NK-92 treated with Interleukin-12 subunit alpha and Interleukin-12 subunit beta, amount 100 ng/mL, for 24 hours (cell line): Measurements from ENCODE around the gene DEK.
"Not testable (repeated sequence)": the region's sequence is repeated elsewhere in the genome, so short reads cannot be mapped to it uniquely, and the experiment has no call there.

Experiments used
- DNase-seq: peaks from one replicate; lab custom pipeline; 2025; lab: John Stamatoyannopoulos, UW

Gene DEK

GRCh38 chr6:18203786-18204185 lies 60.5 kb downstream of the DEK start:
- no peak for DNase-seq

GRCh38 chr6:18192026-18192425 lies 72.3 kb downstream of the DEK start:
- no peak for DNase-seq

DNA sequence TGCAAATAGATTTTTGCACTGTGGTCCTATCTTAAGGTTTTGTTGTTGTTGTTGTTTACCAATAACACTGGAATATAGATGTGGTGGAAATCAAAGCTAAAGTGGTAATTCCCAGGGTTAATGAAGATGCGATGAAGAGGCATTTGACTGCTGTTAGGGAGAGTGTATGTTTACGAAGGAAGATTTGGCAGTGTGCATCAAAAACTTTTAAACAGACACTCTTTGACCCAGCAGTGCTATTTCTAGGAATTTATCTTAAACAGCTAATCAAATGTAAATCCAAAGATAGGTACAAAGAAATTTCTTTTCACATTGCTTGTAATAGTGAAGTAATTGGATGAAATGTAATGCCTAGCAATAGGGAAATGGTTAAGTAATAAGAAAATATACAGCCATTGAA lies 75.1 kb downstream of the DEK start:
- no peak for DNase-seq

DNA sequence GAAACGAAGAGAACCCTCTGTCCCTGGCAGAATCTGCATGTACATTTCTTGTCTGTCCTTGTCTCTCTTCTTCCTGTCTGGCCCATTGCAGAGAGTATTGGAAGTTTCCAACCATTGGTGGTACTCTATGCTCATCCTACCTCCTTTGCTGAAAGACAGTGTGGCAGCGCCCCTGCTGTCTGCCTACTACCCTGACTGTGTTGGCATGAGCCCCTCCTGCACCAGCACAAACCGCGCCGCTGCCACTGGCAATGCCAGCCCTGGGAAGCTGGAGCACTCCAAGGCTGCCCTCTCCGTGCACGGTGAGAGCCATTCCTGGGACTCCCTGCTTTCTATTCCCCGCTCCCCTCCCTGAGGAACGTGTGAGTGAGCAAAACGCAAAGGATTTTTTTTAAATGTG lies 76.6 kb downstream of the DEK start:
- no peak for DNase-seq

DNA sequence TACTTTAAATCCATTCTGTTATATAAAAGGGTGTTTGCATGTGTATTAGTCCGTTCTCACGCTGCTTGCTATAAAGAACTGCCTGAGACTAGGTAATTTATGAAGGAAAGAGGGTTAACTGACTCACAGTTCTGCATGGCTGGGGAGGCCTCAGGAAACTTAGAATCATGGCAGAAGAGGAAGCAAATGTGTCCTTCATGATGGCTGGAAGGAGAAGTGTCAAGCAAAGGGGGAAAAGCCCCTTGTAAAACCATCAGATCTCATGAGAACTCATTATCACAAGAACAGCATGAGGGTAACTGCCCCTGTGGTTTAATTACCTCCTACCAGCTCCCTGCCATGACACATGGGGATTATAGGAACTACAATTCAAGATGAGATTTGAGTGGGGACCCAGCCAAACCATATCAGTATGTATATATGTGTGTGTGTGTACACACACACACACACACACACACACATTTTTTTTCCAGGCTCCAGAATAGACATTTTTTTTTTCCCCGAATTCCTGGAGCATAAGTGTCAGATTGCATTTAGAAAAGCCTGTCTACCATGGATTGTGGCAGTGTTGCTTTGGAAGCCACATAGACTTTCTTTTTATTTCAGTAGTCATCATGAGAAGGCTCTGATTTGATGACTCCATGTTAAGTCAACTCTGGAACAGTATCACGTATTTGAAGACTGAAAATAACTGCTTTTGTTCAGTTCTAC lies 77.6 kb downstream of the DEK start:
- no peak for DNase-seq

DNA sequence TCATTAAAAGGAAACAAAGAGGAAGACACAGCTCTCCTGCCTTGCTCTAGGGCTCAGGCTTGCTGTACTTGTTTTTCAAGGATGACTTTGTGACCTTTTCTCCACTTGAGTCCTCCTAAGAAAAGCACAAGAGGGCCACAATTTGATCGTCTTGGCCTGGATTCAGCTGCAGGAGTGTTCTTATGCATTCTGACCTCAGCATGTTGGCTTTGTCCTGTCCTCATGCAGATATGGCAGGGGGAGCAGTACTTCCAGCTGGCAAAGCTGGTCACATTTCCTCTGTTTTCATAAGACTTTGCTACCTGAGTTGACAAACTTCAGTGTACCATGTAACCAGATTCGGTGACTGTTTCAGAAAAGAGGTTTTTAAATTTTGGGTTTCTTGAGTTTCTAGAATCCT lies 78.3 kb downstream of the DEK start:
- no peak for DNase-seq

DNA sequence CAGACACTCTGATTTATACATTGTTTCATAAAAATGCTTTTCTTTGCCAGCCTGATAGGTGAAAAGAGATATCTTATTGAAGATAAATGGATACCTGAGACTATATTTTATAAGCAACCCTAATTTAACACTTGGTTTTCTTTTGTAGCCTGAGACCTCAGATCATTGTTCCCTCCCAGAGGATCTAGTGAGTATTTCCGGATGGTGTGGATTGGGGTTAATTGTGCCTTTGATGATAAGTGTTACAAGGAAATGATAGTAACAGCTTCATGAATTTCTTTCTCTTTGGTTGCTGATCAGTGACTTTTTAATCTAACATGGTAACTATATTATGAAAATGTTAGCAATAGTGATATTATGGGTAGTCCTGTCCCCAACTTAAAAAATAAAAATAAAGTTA lies 78.7 kb downstream of the DEK start:
- no peak for DNase-seq

GRCh38 chr6:18183766-18184165 lies 80.6 kb downstream of the DEK start:
- DNase-seq: no peak

GRCh38 chr6:18182568-18182967 lies 81.8 kb downstream of the DEK start:
- DNase-seq: no peak

GRCh38 chr6:18179770-18180356 lies 84.5 kb downstream of the DEK start:
- DNase-seq: no peak

DNA sequence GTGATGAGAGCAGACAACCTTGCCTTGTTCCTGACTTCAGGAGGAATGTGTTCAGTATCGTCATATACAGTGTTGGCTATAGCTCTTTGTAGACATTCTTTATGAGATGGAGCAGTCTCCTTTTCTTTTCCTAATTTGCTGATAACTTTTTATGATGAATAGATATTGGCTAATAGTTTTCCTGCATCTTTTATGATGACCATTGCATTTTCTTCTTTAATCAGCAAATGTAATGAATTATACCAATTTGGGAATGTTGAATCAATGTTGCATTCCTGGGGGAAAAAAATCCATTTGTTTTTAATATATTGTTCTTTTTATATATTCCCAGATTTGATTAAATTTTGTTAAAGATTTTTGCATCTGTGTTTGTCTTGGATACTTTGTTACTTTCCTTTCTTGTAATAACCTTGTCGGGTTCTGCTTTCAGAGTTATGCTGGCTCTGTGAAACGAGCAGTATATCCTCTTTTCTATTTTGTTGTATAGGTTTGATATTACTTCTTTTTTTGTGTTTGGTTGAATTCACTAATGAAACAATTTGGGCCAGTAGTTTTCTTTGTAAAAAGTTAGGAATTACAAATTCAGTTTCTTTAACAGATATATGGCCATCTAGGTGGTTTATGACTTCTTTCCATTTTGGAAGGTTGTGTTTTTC lies 85.2 kb downstream of the DEK start:
- DNase-seq: no peak

DNA sequence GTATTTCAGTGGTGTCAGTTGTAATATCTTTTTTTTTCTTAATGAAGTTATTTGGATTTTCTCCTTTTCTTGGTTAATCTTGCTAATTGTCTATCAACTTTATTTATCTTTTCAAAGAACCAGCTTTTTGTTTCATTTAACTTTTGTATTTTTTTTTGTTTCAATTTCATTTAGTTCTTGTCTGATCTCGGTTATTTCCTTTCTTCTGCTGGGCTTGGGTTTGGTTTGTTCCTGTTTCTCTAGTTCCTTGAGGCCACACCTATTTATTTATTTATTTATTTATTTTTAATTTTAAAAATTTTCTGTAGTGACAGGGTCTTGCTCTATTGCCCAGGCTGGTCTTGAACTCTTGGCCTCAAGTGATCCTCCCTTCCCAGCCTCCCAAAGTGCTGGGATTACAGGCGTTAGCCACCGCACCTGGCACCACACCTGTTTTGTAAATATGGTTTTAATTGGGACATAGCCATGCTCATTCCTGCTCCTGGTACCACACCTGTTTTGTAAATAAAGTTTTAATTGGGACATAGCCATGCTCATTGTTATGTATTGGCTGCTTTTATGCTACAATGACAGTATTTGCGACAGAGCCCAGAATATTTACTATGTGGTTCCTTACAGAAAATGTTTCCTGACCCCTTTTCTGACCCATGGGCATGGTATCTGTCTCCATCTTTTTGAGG lies 86.9 kb downstream of the DEK start:
- DNase-seq: no peak

DNA sequence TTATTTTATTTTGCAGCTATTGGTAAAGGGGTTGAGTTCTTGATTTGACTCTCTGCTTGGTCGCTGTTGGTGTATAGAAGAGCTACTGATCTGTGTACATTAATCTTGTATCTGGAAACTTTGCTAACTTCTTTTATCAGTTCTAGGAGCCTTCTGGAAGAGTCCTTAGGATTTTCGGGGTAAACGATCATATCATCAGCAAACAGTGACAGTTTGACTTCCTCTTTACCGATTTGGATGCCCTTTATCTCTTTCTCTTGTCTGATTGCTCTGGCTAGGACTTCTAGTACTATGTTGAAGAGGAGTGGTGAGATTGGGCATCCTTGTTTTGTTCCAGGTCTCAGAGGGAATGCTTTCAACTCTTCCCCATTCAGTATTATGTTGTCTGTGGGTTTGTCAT lies 88.1 kb downstream of the DEK start:
- not testable (repeated sequence) for DNase-seq
